Retinal pigment epithelial cell (primary cell): ENCODE measurements around the gene ZNF124.

ENCODE experiments used
- DNase-seq: peaks from one replicate; pipeline ENCODE4 v3.0.0-alpha.2; 2010; ENCODE audit warnings: low read depth
- H3K4me3 ChIP-seq: 2 replicates; pipeline ENCODE4 v1.5.1; 2011; ENCODE audit warnings: mild to moderate bottlenecking, low read length, control low read depth, moderate library complexity
- TF ChIP-seq, protein P1 (sequence below): conservative IDR thresholded peaks from 2 replicates; pipeline ENCODE4 v1.5.1; 2011; ENCODE audit warnings: low read depth, low read length, control low read depth, inconsistent platforms

The ZNF124 gene

DNA sequence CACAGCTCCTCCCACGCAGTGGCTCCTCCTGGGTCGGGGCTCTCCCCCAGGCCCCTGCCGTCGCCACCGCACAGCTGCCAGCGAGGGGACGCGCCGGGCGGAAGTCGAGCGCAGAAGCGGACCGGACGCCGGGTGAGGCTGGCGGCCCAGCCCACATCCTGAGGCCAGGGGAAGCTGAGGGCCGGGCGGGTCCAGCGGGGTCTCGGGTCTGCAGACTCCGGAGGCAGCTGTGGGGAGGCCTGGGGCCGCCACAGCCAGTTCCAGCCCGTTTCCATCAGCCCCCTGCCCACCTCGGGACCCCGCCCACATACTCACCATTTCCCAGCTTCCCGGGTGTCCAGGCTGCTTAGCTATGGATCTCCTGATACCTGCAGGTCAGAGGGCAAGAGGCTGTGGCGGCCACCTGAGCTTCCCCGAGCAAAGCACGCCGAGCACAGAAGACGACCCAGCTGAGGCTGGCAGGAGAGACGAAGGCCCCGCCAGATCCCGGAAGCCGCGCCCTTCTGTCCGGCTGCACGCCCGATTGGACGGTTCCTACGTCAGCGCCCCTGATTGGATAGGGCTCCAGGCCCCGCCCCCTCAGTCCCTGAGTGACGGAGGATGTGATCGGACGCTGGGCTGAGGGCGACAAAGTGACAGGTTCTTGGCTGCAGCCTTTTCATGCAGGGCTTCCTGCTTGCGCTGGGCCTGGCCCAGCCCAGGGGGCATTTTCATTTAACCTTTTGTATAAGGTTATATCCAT, 38.7 kb upstream of the ZNF124 start:
- DNase-seq, result peak; percentile 69
- TF ChIP-seq, protein P1, sequence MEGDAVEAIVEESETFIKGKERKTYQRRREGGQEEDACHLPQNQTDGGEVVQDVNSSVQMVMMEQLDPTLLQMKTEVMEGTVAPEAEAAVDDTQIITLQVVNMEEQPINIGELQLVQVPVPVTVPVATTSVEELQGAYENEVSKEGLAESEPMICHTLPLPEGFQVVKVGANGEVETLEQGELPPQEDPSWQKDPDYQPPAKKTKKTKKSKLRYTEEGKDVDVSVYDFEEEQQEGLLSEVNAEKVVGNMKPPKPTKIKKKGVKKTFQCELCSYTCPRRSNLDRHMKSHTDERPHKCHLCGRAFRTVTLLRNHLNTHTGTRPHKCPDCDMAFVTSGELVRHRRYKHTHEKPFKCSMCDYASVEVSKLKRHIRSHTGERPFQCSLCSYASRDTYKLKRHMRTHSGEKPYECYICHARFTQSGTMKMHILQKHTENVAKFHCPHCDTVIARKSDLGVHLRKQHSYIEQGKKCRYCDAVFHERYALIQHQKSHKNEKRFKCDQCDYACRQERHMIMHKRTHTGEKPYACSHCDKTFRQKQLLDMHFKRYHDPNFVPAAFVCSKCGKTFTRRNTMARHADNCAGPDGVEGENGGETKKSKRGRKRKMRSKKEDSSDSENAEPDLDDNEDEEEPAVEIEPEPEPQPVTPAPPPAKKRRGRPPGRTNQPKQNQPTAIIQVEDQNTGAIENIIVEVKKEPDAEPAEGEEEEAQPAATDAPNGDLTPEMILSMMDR, result no peak
- H3K4me3 ChIP-seq, result peak overlapping the region; percentile 93

DNA sequence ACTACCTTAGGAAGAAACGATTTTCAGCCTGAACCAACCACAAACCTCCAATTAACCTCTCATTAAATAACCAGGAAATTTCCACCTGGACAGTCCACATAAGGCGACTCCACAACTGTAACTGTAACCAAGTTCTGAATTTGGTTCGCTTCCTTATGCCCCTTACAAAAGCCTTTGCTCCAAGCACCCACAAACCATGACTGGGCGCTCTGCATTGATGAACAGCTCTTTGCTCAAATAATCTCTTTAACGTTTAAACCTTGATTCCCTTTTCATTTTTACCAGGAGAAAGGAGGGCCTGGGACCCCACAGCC, 38.2 kb upstream of the ZNF124 start:
- DNase-seq, result no peak
- H3K4me3 ChIP-seq, result peak overlapping the region; percentile 93
- TF ChIP-seq, protein P1, result no peak

DNA sequence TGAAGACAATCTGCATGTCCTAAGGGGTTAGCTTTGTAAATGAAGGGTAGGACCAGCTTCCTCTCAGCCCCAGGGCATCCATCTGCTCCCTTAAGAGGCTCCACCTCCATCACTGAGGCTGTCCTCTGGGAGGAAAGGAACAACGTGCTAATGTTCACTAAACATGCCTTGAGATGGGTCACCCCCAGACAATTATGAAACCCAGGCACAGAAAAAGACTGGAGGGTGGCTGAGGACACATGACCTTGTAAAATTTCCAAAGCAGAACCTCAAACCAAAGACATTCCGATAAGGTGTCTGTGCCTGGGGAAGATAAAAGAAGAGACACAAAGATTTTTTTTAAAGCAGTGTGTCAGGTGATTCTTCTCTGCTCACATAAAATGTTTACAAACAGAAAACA, 37.6 kb upstream of the ZNF124 start:
- no peak for DNase-seq
- TF ChIP-seq, protein P1, result no peak
- H3K4me3 ChIP-seq, result peak overlapping the region; percentile 93

DNA sequence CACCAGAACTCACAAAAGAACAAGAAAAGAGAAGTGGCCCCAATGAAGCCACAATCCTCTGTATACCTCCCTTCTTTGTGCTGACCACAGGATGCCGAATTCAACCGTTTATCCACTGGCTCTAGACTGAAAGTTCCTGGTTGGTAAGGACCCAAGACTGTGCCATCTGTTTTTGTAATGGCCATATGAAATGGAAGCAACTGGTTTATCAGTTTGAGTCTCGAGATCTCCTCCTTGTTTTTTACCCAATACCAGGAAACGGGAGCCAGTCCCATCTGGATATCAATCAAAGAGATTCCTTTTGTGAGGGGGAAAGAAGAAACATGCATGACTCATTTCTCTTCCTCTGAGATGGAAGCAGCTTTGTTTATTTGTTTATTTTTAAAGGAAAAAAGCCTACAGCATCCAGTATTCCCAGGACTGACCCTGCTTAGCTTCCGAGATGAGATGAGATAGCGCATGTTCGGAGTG, 32.4 kb upstream of the ZNF124 start:
- TF ChIP-seq, protein P1, result no peak
- no peak overlapping the region for H3K4me3 ChIP-seq
- no peak for DNase-seq

DNA sequence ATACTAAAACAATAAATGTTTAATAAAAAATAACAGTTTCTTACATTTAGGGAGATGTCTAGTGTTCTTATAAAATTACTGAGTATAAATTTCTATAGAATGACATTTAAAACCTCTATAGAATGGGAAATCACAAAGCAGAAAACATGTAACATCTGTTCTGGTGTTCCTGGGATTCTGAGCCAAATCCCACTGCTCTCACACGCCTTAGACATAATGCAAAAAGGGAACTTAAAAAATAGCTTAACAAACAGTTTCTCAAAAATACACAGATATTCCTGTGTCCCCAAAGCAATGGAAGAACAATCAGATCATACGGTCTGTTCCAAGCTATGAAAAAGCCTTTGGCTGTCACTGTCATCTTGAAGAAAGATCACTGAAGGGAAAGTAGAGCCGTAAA, 27.0 kb upstream of the ZNF124 start:
- TF ChIP-seq, protein P1, result no peak
- H3K4me3 ChIP-seq, result no peak overlapping the region
- no peak for DNase-seq

DNA sequence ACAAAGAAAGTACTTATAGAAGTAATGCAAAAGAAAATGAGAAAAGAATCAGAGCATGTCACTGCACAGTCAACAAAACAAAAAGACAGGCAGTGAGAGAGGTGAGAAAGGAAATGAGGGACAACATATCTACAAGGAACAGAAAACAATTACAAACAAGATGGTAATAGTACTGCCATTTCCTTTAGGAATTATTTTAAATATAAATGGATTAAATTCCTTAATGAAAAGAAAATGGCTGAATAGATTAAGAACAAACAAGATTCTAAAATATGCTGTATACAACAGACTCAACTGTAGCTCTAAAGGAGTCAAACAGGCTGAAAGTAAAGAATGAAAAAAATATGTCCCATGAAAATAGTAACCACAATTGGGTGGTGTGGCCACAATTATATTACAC, 22.1 kb upstream of the ZNF124 start:
- DNase-seq, result no peak
- no peak overlapping the region for H3K4me3 ChIP-seq
- TF ChIP-seq, protein P1, result no peak

DNA sequence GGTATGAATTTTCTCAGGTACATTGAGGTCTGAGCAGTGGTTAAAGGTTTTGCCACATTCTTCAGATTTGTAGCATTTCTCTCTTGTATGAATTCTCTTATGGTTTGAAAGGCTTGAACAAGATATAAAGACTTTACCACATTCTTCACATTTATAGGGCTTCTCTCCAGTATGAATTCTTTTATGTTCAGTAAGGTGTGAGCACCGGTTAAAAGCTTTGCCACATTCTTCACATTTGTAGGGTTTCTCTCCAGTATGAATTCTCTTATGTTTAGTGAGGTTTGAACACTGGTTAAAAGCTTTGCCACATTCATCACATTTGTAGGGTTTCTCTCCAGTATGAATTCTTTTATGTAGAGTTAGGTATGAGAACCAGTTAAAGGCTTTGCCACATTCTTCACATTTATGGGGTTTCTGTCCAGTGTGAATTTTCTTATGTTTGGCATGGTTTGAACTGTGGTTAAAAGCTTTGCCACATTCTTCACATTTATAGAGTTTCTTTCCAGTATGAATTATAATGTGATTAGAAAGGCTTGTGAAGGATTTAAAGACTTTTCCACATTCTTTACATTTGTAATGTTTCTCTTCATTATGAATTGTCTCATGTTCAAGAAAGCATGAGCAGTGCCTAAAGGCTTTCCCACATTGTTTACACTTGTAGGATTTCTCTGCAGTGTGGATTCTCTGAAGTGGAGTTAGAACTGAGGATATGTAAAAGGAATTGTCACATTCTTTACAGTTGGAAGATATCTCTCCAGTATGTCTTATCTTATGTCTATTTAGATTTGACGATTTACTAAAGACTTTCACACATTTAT, 18.4 kb upstream of the ZNF124 start:
- DNase-seq, result no peak
- no peak overlapping the region for H3K4me3 ChIP-seq
- TF ChIP-seq, protein P1, result no peak
